B cell (primary cell): ENCODE measurements around the gene ARMC9. TPM values are rescaled to one million over a fixed set of nuclear protein-coding genes. Genes with fewer than 3 reads are reported as not detected.
A peak's percentile ranks its signal among the peaks of the same experiment; 100 is the strongest.
"Not testable (repeated sequence)": the region's sequence is repeated elsewhere in the genome, so short reads cannot be mapped to it uniquely, and the experiment has no call there.

Source experiments
- ATAC-seq: fragments of 200-7000 bp; cut with Tn5 transposase; one replicate; pipeline ENCODE4 v1.10.0; 2021; ENCODE audit warnings: low read depth, mild to moderate bottlenecking, moderate number of reproducible peaks, moderate library complexity
- CTCF ChIA-PET: fragments of 350-600 bp; sonication (Branson Sonifier 250); formaldehyde crosslinking; loops from one replicate; lab custom pipeline; 2021; ENCODE audit warnings: antibody characterized with exemption, inconsistent platforms; lab: Charles Lee
- POLR2A ChIA-PET: fragments of 350-600 bp; sonication (Branson Sonifier 250); formaldehyde crosslinking; loops from one replicate; lab custom pipeline; 2021; ENCODE audit warnings: antibody characterized with exemption; lab: Charles Lee
- DNase-seq: peaks from one replicate; pipeline ENCODE4 v3.0.0; 2013
- H2AFZ ChIP-seq: 2 replicates; pipeline ENCODE4 v1.6.1; 2012; ENCODE audit warnings: mild to moderate bottlenecking, low read depth, low read length; ENCODE audit not compliant: insufficient read depth, poor library complexity, severe bottlenecking
- H3K27ac ChIP-seq, 2 donors: 1 replicate in 1 of 2; 2 replicates in 1 of 2; pipeline ENCODE4 v1.5.1; 2012 to 2013; ENCODE audit warnings: low read length in 2 of 2, mild to moderate bottlenecking in 2 of 2, moderate library complexity in 1 of 2
- H3K27me3 ChIP-seq, 4 experiments: fragments of 200-600 bp in 1 of 4; sonication (generic) in 1 of 4; replicated peaks in 1 of 4; 1 replicate in 2 of 4; 2 replicates in 2 of 4; pipeline versions ENCODE4 v1.6.1 to v1.7.0; 2013 to 2016; ENCODE audit warnings: low read length in 3 of 4, mild to moderate bottlenecking in 2 of 4, mixed read lengths in 1 of 4, moderate library complexity in 1 of 4; ENCODE audit not compliant: insufficient read depth in 4 of 4, control insufficient read depth in 3 of 4; ENCODE audit errors: control extremely low read depth in 1 of 4
- H3K36me3 ChIP-seq, 2 experiments: replicated peaks in 1 of 2; 1 replicate in 1 of 2; 2 replicates in 1 of 2; pipeline versions ENCODE4 v1.6.1 to v1.7.1; 2013; ENCODE audit warnings: low read length in 1 of 2; ENCODE audit not compliant: insufficient read depth in 2 of 2, control insufficient read depth in 1 of 2; ENCODE audit errors: control extremely low read depth in 1 of 2, extremely low read depth in 1 of 2
- H3K4me1 ChIP-seq, 2 donors: fragments of 200-600 bp in 1 of 2; sonication (generic) in 1 of 2; 1 replicate in 1 of 2; 2 replicates in 1 of 2; pipeline versions ENCODE4 v1.5.1 to v1.6.1; 2013 to 2017; ENCODE audit warnings: low read length in 2 of 2; ENCODE audit not compliant: control insufficient read depth in 2 of 2, insufficient read depth in 2 of 2
- H3K4me2 ChIP-seq: replicated peaks from 2 replicates; pipeline ENCODE3; 2012; ENCODE audit warnings: mild to moderate bottlenecking, low read depth, low read length; ENCODE audit not compliant: poor library complexity, severe bottlenecking
- H3K4me3 ChIP-seq, 5 experiments: fragments of 200-600 bp in 1 of 5; sonication (generic) in 1 of 5; 1 replicate in 3 of 5; 2 replicates in 2 of 5; pipeline versions ENCODE4 v1.5.1 to v1.7.0; 2011 to 2016; ENCODE audit warnings: low read length in 4 of 5, mild to moderate bottlenecking in 4 of 5, low read depth in 2 of 5, control low read depth in 1 of 5, moderate library complexity in 1 of 5; ENCODE audit not compliant: insufficient read depth in 1 of 5; ENCODE audit errors: control extremely low read depth in 1 of 5, extremely low read depth in 1 of 5
- H3K79me2 ChIP-seq: fragments of 200-600 bp; sonication (generic); one replicate; pipeline ENCODE4 v1.6.0; 2016; ENCODE audit warnings: low read length; ENCODE audit not compliant: control insufficient read depth, insufficient read depth
- H3K9ac ChIP-seq: fragments of 200-600 bp; sonication (generic); 2 replicates; pipeline ENCODE4 v1.6.1; 2017; ENCODE audit warnings: mild to moderate bottlenecking, low read length, moderate library complexity
- H3K9me3 ChIP-seq, 3 donors: one replicate each; pipeline versions ENCODE4 v1.6.1 to v1.7.1; 2013; ENCODE audit warnings: low read length in 2 of 3; ENCODE audit not compliant: control insufficient read depth in 2 of 3, insufficient read depth in 1 of 3; ENCODE audit errors: control extremely low read depth in 1 of 3
- H4K20me1 ChIP-seq: 2 replicates; pipeline ENCODE4 v1.6.0; 2012; ENCODE audit warnings: mild to moderate bottlenecking, low read length; ENCODE audit not compliant: insufficient read depth, control insufficient read depth, poor library complexity, severe bottlenecking
- H3K27ac Mint-ChIP-seq: one replicate; pipeline ENCODE4 v1.8.0; 2021; ENCODE audit warnings: mixed read lengths
- H3K27me3 Mint-ChIP-seq: one replicate; pipeline ENCODE4 v1.8.0; 2021; ENCODE audit warnings: mixed read lengths
- H3K4me1 Mint-ChIP-seq: one replicate; pipeline ENCODE4 v1.8.0; 2021; ENCODE audit warnings: mixed read lengths
- H3K4me3 Mint-ChIP-seq: one replicate; pipeline ENCODE4 v1.8.0; 2021; ENCODE audit warnings: mixed read lengths
- H3K9me3 Mint-ChIP-seq: one replicate; pipeline ENCODE4 v1.8.0; 2022; ENCODE audit warnings: mixed read lengths; ENCODE audit not compliant: insufficient read depth
- CTCF ChIP-seq: fragments of 200-600 bp; IDR thresholded peaks from one replicate; pipeline ENCODE4 v1.8.0; 2022; ENCODE audit warnings: antibody characterized with exemption, mild to moderate bottlenecking
- EZH2 ChIP-seq: IDR thresholded peaks from 2 replicates; pipeline ENCODE4 v1.6.1; 2012; ENCODE audit warnings: borderline replicate concordance, low read depth, mild to moderate bottlenecking, moderate library complexity, low read length; ENCODE audit not compliant: insufficient read depth, poor library complexity, severe bottlenecking
- WGBS: methylation state at CpG from one replicate; pipeline ENCODE4 v1.1.5; 2013; ENCODE audit warnings: missing lambda C conversion rate; ENCODE audit not compliant: insufficient coverage; 5-methylcytosine and 5-hydroxymethylcytosine counted together
- intact Hi-C: fragments of 100-400 bp; cut with micrococcal nuclease; formaldehyde crosslinking; loops from one replicate; pipeline ENCODE4 v1.10.0; 2022
- polyA plus RNA-seq: library from polyadenylated mRNA; depleted of rRNA; stranded (reverse); fragments of >200 nt; gene quantifications from 2 replicates; pipeline ENCODE4 v1.2.3, GENCODE V29; 2012
- total RNA-seq, 2 donors: library from RNA; stranded (reverse); fragments of 120-200 nt in 1 of 2; gene quantifications; 1 replicate in 1 of 2; 2 replicates in 1 of 2; pipeline versions ENCODE4 v1.2.3 to v1.2.4, GENCODE V29; 2013 to 2022

The ARMC9 gene
- total and polyA plus RNA-seq, 2 donors (not counting 1 experiment from before 2014, with no cell fraction given) = 0.40 to 5.4 TPM

GRCh38 chr2:231399853-231400680, 201.6 kb downstream of the ARMC9 start:
- DNase-seq (no peak), ATAC-seq (no peak)
- TF ChIP-seq EZH2 = no peak
- no peak for TF ChIP-seq CTCF
- no peaks in the 10 kb centered on the region for H3K27me3 ChIP-seq
- H3K36me3 ChIP-seq = peaks cover 0 to 8% of the 10 kb centered on the region in 2 experiments
- WGBS = 90% methylated on average over 8 of the region's 12 CpGs
- ChIA-PET CTCF (interaction anchor here (0.7 to 21.6 kb wide), 13 partner anchors 10 to 296 kb away, joined by 3 to 325 read pairs (median 4); no protein-coding TSS in a partner anchor), POLR2A (interaction anchor here (0.6 kb wide), 1 partner anchor 64 kb away, joined by 4 read pairs; no protein-coding TSS in a partner anchor)
- Mint-ChIP-seq H3K27me3 (no peaks in the 10 kb centered on the region), H3K9me3 (no peaks in the 10 kb centered on the region), H3K4me3 (no peak overlapping the region), H3K27ac (peak overlapping the region; percentile 56), H3K4me1 (peaks cover 27% of the 10 kb centered on the region)
- intact Hi-C loops = loop anchor here (10.0 kb wide), 1 partner anchor 525 kb away; no protein-coding TSS in a partner anchor
- H4K20me1 ChIP-seq = no peaks in the 10 kb centered on the region
- H3K4me3 ChIP-seq = no peak overlapping the region
- H3K9ac ChIP-seq = no peak overlapping the region
- peaks cover 7 to 13% of the 10 kb centered on the region in 2 donors for H3K4me1 ChIP-seq
- H2AFZ ChIP-seq = no peak overlapping the region
- H3K27ac ChIP-seq = no peak overlapping the region
- peaks cover 3% of the 10 kb centered on the region for H3K79me2 ChIP-seq
- H3K4me2 ChIP-seq = no peak overlapping the region
- H3K9me3 ChIP-seq = peaks cover 0 to 2% (median 0%) of the 10 kb centered on the region in 3 donors

DNA sequence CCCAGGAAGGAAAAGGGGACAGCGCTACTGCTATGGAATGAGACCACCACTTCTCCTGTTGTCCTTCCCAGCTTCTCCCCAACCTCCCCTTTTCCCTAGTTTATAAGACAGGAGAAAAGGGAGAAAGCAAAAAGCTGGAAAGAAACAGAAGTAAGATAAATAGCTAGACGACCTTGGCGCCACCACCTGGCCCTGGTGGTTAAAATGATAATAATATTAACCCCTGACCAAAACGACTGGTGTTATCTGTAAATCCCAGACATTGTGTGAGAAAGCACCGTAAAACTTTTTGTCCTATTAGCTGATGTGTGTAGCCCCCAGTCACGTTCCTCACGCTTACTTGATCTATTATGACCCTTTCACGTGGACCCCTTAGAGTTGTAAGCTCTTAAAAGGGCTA, 202.2 kb downstream of the ARMC9 start:
- not testable (repeated sequence) for H3K27ac Mint-ChIP-seq, H3K9ac ChIP-seq

GRCh38 chr2:231401101-231401500, 202.7 kb downstream of the ARMC9 start:
- H3K27ac Mint-ChIP-seq = not testable (repeated sequence)
- CTCF ChIA-PET = interaction anchor here (0.9 to 21.6 kb wide), 8 partner anchors 8 to 174 kb away, joined by 3 to 325 read pairs (median 5); no protein-coding TSS in a partner anchor

More for the DNA sequence above, 202.2 kb downstream of the ARMC9 start:
- H3K4me1 Mint-ChIP-seq = peaks cover 32% of the 10 kb centered on the region
- H3K27me3 Mint-ChIP-seq, DNase-seq, H3K4me2 ChIP-seq, H3K36me3 ChIP-seq, intact Hi-C loops, H3K9me3 ChIP-seq, H3K4me3 ChIP-seq, H3K4me3 Mint-ChIP-seq, H4K20me1 ChIP-seq, H3K27me3 ChIP-seq, ATAC-seq, H3K9me3 Mint-ChIP-seq, POLR2A ChIA-PET, H2AFZ ChIP-seq, H3K27ac ChIP-seq, H3K79me2 ChIP-seq: not testable (repeated sequence)
- no CpG with 5 or more reads among the region's 8 CpGs for WGBS
- CTCF ChIA-PET = interaction anchor here (0.9 to 21.6 kb wide), 12 partner anchors 9 to 297 kb away, joined by 3 to 325 read pairs (median 4); no protein-coding TSS in a partner anchor
- H3K4me1 ChIP-seq = peaks cover 10 to 16% of the 10 kb centered on the region in 2 donors

More at GRCh38 chr2:231401101-231401500, 202.7 kb downstream of the ARMC9 start:
- H3K27me3 Mint-ChIP-seq, H3K4me3 ChIP-seq, intact Hi-C loops, H4K20me1 ChIP-seq, H3K79me2 ChIP-seq, H3K36me3 ChIP-seq, DNase-seq, H2AFZ ChIP-seq, H3K27me3 ChIP-seq, ATAC-seq, H3K4me2 ChIP-seq, H3K9me3 ChIP-seq, POLR2A ChIA-PET, H3K27ac ChIP-seq, H3K4me3 Mint-ChIP-seq, H3K9ac ChIP-seq, H3K9me3 Mint-ChIP-seq: not testable (repeated sequence)
- WGBS = 98% methylated on average over 22 of the region's 23 CpGs
- H3K4me1 ChIP-seq = peaks cover 10 to 16% of the 10 kb centered on the region in 2 donors
- peaks cover 36% of the 10 kb centered on the region for H3K4me1 Mint-ChIP-seq
